Muscle of leg (tissue), 16 donors: ENCODE data around the gene CC2D1B. TPM values are rescaled to one million over a fixed set of nuclear protein-coding genes. Genes with fewer than 3 reads are reported as not detected.
A peak's percentile ranks its signal among the peaks of the same experiment; 100 is the strongest.

Source experiments
- DNase-seq: peaks from one replicate; pipeline ENCODE4 v3.0.0; 2013
- H3K27ac ChIP-seq: one replicate; pipeline ENCODE4 v1.5.1; 2013; ENCODE audit warnings: mild to moderate bottlenecking, low read length, control low read depth
- H3K27me3 ChIP-seq: one replicate; pipeline ENCODE4 v1.6.1; 2013; ENCODE audit warnings: low read length; ENCODE audit not compliant: control insufficient read depth, insufficient read depth
- H3K36me3 ChIP-seq: one replicate; pipeline ENCODE4 v1.6.1; 2013; ENCODE audit warnings: low read length; ENCODE audit not compliant: control insufficient read depth, insufficient read depth
- H3K4me1 ChIP-seq: one replicate; pipeline ENCODE4 v1.6.1; 2013; ENCODE audit warnings: low read length; ENCODE audit not compliant: control insufficient read depth, insufficient read depth
- H3K4me3 ChIP-seq: one replicate; pipeline ENCODE4 v1.5.1; 2013; ENCODE audit warnings: low read length, control low read depth
- H3K9me3 ChIP-seq: replicated peaks from 2 replicates; pipeline ENCODE4 v1.6.1; 2013; ENCODE audit warnings: low read depth, low read length; ENCODE audit not compliant: control insufficient read depth
- WGBS: methylation state at CpG from one replicate; pipeline ENCODE4 v1.1.5; 2013; ENCODE audit warnings: missing lambda C conversion rate; ENCODE audit not compliant: insufficient coverage; 5-methylcytosine and 5-hydroxymethylcytosine counted together
- long read RNA-seq, 11 donors: transcript quantifications; one replicate each; lab custom pipeline, GENCODE V29; 2026
- polyA plus RNA-seq, 8 donors: library from polyadenylated mRNA; unstranded; fragments of 120-200 nt; gene quantifications; one replicate each; pipeline versions ENCODE4 v1.2.1 to v1.2.3, GENCODE V29; 2013; ENCODE audit warnings: inconsistent platforms in 1 of 8, low replicate concordance in 1 of 8; ENCODE audit not compliant: insufficient read length in 8 of 8, insufficient read depth in 1 of 8
- total RNA-seq: library from RNA; stranded (reverse); fragments of 120-200 nt; gene quantifications from one replicate; pipeline ENCODE4 v1.2.4, GENCODE V29; 2013

The CC2D1B gene, protein sequence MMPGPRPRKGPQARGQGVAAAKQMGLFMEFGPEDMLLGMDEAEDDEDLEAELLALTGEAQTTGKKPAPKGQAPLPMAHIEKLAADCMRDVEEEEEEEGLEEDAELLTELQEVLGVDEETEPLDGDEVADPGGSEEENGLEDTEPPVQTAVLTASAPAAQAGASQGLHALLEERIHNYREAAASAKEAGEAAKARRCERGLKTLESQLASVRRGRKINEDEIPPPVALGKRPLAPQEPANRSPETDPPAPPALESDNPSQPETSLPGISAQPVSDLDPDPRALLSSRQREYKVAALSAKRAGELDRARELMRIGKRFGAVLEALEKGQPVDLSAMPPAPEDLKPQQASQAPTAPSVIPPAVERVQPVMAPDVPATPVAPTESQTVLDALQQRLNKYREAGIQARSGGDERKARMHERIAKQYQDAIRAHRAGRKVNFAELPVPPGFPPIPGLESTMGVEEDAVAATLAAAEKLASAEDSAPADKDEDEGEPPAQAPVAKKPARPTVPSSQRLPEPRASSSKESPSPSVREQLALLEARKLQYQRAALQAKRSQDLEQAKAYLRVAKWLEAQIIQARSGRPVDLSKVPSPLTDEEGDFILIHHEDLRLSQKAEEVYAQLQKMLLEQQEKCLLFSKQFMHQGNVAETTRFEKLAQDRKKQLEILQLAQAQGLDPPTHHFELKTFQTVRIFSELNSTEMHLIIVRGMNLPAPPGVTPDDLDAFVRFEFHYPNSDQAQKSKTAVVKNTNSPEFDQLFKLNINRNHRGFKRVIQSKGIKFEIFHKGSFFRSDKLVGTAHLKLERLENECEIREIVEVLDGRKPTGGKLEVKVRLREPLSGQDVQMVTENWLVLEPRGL
- total RNA-seq = 16.8 TPM
- 10 to 100 TPM; 16.7 to 23.6 (median 19.2) TPM for polyA plus RNA-seq
- long read RNA-seq, donor 1 = 0 reads
- long read RNA-seq, donor 2 = 0 reads
- long read RNA-seq, donor 3 = 0 reads
- long read RNA-seq, donor 4 = 0 reads
- long read RNA-seq, donor 5, partial matches to known transcripts = 9 of 9 reads
- long read RNA-seq, donor 5, other reads (novel, unspliced or antisense) = 0 of 9 reads
- long read RNA-seq, donor 6, partial matches to known transcripts = 8 of 9 reads
- long read RNA-seq, donor 6, other reads (novel, unspliced or antisense) = 0 of 9 reads
- long read RNA-seq, donor 7 = 0 reads
- long read RNA-seq, donor 8 = 0 reads
- long read RNA-seq, donor 9, partial matches to known transcripts = 5 of 5 reads
- long read RNA-seq, donor 9, other reads (novel, unspliced or antisense) = 0 of 5 reads
- long read RNA-seq, donor 10 = 0 reads
- long read RNA-seq, donor 11 = 0 reads

DNA sequence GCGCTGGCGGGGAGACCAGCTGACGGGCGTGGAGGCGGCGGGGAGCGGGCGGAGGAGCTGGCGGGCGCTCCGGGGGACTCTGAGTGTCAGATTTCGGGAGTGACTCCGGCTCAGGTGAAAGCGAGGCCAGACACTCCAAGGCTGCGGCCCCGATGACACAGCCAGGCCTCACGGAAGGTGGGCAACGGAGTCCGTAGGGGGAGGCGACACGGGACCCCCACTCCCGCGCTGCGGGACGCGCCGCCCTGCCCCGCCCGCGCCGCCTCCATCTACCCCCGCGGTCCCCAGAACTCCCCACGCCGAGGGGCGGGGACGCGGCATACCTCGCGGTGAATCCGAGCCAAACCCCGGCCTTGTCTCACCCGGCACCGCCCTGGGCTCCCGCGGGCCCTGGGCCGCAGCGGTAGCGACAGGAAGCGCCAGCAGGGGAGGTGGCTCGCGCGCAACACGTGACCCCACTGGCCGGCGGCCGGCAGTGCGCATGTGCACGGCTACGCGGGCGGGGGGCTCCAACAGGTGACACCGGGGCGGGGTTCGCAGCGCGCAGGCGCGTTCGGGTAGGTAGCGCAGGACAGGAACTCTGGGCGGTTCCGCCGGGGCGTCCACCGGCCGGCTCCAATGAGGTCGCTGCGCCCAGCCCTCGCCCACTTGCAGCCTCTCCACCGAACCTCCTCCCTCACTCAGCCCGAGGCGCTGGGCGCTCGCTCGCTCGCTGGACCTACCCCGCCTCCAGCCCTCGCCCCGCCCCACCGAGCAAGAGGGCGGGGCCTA lies at the start of gene CC2D1B:
CC2D1B (minus strand) TSS at position 460 of the 771 bp plus-strand sequence. CDS start 1,585 bp downstream, outside the sequence.
- H3K9me3 ChIP-seq = no peaks in the 10 kb centered on the region
- H3K36me3 ChIP-seq = peaks cover 29% of the 10 kb centered on the region
- under 1% methylated on average over 85 of the region's 92 CpGs for WGBS
- peaks cover 7% of the 10 kb centered on the region for H3K27me3 ChIP-seq
- peak within 1 kb of the TSS; percentile 79 for H3K4me3 ChIP-seq
- peaks cover 12% of the 10 kb centered on the region for H3K4me1 ChIP-seq
- H3K27ac ChIP-seq = peak within 1 kb of the TSS; percentile 78
- DNase-seq = peak; percentile 97

DNA sequence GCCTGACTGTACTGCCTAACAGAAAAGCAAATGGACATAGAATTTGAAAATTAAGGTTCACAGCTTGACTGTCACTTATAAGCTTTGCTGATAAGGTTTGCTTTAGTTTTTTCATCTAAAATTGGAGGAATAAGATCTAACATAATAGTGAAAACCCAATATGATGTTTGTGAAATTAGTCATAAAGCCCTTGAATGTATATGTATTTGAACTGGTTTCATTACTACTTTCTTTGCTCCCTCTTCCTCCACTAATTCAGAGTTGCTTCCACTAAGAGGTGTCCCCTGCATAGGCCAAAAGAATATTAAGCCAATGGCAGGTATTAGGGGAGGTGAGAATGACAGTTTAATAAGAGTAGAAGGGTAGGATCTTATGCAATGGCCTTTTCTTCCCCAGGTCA lies 48.9 kb upstream of the CC2D1B start:
- DNase-seq = no peak
- Histone ChIP-seq H3K36me3 (peaks cover 62% of the 10 kb centered on the region), H3K9me3 (no peaks in the 10 kb centered on the region), H3K27ac (no peak overlapping the region), H3K4me1 (no peaks in the 10 kb centered on the region), H3K27me3 (no peaks in the 10 kb centered on the region), H3K4me3 (no peak overlapping the region)

DNA sequence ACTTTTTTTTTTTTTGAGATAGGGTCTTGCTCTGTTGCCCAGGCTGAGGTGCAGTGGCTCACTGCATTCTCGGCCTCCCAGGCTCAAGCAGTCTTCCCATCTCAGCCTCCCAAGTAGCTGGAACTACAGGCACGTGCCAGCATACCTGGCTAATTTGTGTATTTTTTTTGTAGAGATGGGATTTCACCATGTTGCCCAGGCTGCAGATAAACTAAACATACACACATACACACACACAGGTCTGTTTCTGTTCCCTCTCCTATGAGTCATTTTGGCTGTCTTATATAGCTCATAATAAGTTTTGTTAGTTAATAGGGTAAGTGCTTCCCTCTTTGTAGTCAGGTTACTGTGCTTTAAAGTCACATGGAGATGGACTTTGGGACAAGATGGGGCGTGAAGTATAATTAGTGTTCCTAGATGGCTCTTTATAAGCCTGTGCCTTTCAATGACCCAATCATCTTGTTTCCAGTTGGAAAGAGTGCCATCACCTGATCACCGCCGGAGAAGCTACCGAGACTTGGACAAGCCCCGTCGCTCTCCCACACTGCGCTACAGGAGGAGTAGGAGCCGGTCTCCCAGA lies 47.5 kb upstream of the CC2D1B start:
- H3K4me1 ChIP-seq = no peaks in the 10 kb centered on the region
- WGBS = 94% methylated on average over 6 of the region's 10 CpGs
- no peaks in the 10 kb centered on the region for H3K27me3 ChIP-seq
- DNase-seq = no peak
- H3K4me3 ChIP-seq = no peak overlapping the region
- no peak overlapping the region for H3K27ac ChIP-seq
- H3K36me3 ChIP-seq = peaks cover 71% of the 10 kb centered on the region
- H3K9me3 ChIP-seq = no peaks in the 10 kb centered on the region

DNA sequence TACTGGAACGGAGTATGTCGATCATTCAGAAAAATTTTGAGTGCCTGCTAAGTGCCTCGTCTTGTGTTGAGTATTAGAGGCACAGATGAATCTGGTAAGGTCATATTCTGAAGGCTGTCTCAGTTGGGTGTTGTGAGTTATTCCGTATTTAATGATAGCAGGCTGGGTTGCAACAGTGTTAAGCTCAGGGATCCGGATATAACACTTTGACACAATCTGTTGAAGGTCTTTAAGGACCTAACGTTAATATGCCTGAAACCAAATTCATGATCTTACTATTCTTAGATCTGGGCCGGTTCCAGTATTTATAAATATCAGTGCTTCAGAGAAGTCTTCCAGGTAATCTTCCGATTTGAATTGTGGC lies 39.0 kb upstream of the CC2D1B start:
- peak overlapping the region; percentile 78 for H3K4me3 ChIP-seq
- no peaks in the 10 kb centered on the region for H3K27me3 ChIP-seq
- peak overlapping the region; percentile 93 for H3K27ac ChIP-seq
- peaks cover 30% of the 10 kb centered on the region for H3K36me3 ChIP-seq
- peaks cover 6% of the 10 kb centered on the region for H3K4me1 ChIP-seq
- H3K9me3 ChIP-seq = no peaks in the 10 kb centered on the region
- no peak for DNase-seq
- 0% methylated on average over 2 of the region's 8 CpGs for WGBS

DNA sequence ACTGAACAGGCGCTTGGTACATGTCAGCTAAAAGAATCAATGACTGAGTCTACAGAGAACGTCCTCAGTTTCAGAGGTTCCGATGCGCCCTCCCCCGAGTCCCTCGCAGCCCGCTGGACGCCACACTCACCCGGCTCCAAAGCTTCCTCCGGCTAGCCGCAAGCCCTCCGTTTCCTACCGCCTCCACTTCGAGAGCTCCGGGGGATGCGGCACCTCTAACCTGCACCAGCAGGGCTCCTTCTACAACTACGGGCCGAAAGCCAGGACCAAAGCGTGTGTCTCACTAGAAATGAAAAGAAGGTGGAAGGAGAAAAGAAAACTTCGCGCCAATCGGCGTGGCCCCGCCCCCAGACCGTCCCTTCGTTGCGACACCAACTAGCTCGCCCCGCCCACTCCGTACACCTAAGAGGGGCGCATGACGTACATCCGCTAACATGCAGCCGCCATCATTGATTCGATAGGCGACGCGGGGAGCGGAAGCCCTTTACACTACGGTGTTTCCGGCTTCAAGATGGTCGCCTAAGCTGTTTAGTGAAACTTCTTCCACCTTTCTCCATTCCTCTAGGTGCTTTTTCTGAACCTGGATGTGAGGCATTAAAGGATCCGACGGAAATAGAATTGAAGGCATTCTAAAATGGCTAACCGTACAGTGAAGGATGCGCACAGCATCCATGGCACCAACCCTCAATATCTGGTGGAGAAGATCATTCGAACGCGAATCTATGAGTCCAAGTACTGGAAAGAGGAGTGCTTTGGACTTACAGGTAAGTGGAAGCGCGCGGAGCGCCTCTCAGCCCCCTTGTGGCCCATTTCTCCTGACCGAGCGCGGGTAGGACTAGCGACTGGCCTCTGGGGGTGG lies 38.3 kb upstream of the CC2D1B start, which contains the start of the genes ORC1 and PRPF38A:
ORC1 (minus strand) TSS at position 308 of the 859 bp plus-strand sequence. CDS start 2,200 bp downstream, outside the sequence.
PRPF38A (plus strand) TSS at position 487 of the 859 bp plus-strand sequence; CDS start at position 635, 148 bp downstream.
- Histone ChIP-seq H3K27me3 (no peaks in the 10 kb centered on the region), H3K4me1 (peaks cover 6% of the 10 kb centered on the region), H3K9me3 (no peaks in the 10 kb centered on the region), H3K36me3 (peaks cover 25% of the 10 kb centered on the region), H3K4me3 (peak within 1 kb of the TSS; percentile 78), H3K27ac (peak within 1 kb of the TSS; percentile 93)
- peak; percentile 99 for DNase-seq
- 0% methylated on average over 43 of the region's 57 CpGs for WGBS

DNA sequence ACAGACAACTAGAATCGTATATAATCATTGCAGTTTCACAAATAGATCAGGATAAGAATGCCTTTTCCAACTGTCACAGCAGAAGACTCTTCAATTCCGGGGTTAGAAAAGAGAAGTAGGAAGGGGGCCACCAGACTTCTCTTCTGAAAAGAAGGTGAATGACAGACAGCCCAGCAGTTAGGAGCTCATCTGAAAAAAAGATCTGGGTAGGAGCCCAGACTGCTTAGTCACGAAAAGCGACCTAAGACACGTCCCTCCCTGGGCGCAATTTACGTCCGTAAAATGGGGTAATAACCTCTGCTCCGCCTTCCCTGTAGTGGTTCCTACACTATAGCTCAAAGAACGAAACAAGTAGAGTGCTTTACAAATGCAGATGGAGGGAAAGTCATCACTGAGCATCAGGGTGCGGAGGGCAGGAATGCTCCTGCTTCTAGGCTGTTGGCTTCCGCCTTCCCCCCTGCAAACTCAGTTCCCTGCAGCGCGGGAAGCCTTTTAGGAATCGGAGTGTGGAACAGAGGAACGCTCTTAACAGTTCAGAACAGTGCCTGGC lies 37.6 kb upstream of the CC2D1B start:
- Histone ChIP-seq H3K36me3 (peaks cover 18% of the 10 kb centered on the region), H3K27ac (peak overlapping the region; percentile 39), H3K9me3 (no peaks in the 10 kb centered on the region), H3K4me3 (peak overlapping the region; percentile 78), H3K27me3 (no peaks in the 10 kb centered on the region), H3K4me1 (peaks cover 6% of the 10 kb centered on the region)
- peak; percentile 51 for DNase-seq
- 2% methylated on average over 8 of the region's 16 CpGs for WGBS

DNA sequence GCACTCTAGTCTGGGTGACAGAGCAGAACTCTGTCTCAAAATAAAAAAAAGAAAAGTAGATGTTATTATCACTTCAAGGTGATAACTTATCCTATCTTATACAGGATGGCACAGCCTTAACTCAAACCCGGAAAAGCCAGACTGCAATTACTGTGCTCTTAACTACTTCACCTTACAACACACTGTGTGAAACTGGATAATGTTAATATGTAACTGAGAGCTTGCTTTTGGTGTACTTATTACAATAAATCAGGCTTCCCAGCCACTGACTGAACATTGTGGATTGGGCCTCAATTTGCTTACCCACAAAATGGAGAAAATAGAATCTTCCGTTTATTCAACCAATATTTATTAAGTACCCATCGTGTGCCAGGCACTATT lies 36.8 kb upstream of the CC2D1B start:
- Histone ChIP-seq H3K27me3 (no peaks in the 10 kb centered on the region), H3K9me3 (no peaks in the 10 kb centered on the region), H3K36me3 (peaks cover 10% of the 10 kb centered on the region), H3K4me3 (no peak overlapping the region), H3K27ac (no peak overlapping the region), H3K4me1 (peaks cover 6% of the 10 kb centered on the region)
- WGBS = no CpG with 5 or more reads among the region's 3 CpGs
- no peak for DNase-seq

DNA sequence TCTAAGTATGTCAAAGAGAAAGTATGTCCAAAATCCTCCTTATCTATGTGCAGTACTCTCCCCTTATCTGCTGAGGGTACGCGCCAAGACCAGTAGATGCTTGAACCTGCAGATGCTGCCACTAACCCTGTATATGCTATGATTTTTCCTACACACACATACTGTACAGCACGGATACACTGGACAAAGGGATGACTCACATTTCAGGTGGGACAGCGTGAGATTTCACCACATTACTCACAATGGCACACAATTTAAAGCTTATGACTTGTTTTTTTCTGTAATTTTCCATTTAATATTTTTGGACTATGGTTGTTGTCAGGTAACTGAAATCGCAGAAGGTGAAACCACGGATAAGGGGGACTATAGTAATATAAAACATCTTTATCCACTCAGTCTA lies 34.1 kb upstream of the CC2D1B start:
- Histone ChIP-seq H3K4me3 (no peak overlapping the region), H3K27me3 (no peaks in the 10 kb centered on the region), H3K36me3 (peaks cover 17% of the 10 kb centered on the region), H3K9me3 (no peaks in the 10 kb centered on the region), H3K4me1 (peaks cover 6% of the 10 kb centered on the region), H3K27ac (no peak overlapping the region)
- WGBS = 92% methylated on average over 2 of the region's 6 CpGs
- DNase-seq = no peak
